GM23338 (cell line): ENCODE measurements around the gene TTC28. TPM values are rescaled to one million over a fixed set of nuclear protein-coding genes. Genes with fewer than 3 reads are reported as not detected.

Source experiments
- ATAC-seq: fragments of 200-7000 bp; cut with Tn5 transposase; 3 replicates; pipeline ENCODE4 v1.9.1; 2020
- DNase-seq: peaks from one replicate; pipeline ENCODE4 v3.0.0-alpha.2; 2015; ENCODE audit warnings: low spot score
- H2AFZ ChIP-seq: fragments of 200-600 bp; sonication (generic); 2 replicates; pipeline ENCODE4 v1.8.0; 2016; ENCODE audit warnings: antibody characterized with exemption, mild to moderate bottlenecking, moderate library complexity
- H3F3A ChIP-seq: fragments of 200-600 bp; sonication (generic); replicated peaks from 2 replicates; pipeline ENCODE4 v1.8.0; 2017; ENCODE audit warnings: antibody characterized with exemption, mixed run types, low read depth
- H3K27ac ChIP-seq: fragments of 200-600 bp; sonication (generic); 2 replicates; pipeline ENCODE4 v1.6.1; 2016; ENCODE audit warnings: low read depth
- H3K27me3 ChIP-seq: fragments of 200-600 bp; sonication (generic); 2 replicates; pipeline ENCODE4 v1.8.0; 2016; ENCODE audit warnings: mild to moderate bottlenecking, mixed run types, moderate library complexity; ENCODE audit not compliant: insufficient read depth
- H3K36me3 ChIP-seq: fragments of 200-600 bp; sonication (generic); 2 replicates; pipeline ENCODE4 v1.8.0; 2016; ENCODE audit warnings: mild to moderate bottlenecking; ENCODE audit not compliant: insufficient read depth
- H3K4me1 ChIP-seq: fragments of 200-600 bp; sonication (generic); 2 replicates; pipeline ENCODE4 v1.8.0; 2016; ENCODE audit warnings: mild to moderate bottlenecking, moderate library complexity; ENCODE audit not compliant: insufficient read depth
- H3K4me2 ChIP-seq: fragments of 200-600 bp; sonication (generic); 2 replicates; pipeline ENCODE4 v1.7.1; 2017; ENCODE audit warnings: mixed run types
- H3K4me3 ChIP-seq: fragments of 200-600 bp; sonication (generic); 2 replicates; pipeline ENCODE4 v1.6.1; 2016; ENCODE audit warnings: mixed run types
- H3K79me2 ChIP-seq: fragments of 200-600 bp; sonication (generic); replicated peaks from 2 replicates; pipeline ENCODE4 v1.8.0; 2017; ENCODE audit warnings: mild to moderate bottlenecking; ENCODE audit not compliant: insufficient read depth
- H3K9me2 ChIP-seq: fragments of 200-600 bp; sonication (generic); 2 replicates; pipeline ENCODE4 v1.8.0; 2017; ENCODE audit not compliant: insufficient read depth
- H4K20me1 ChIP-seq: fragments of 200-600 bp; sonication (generic); replicated peaks from 2 replicates; pipeline ENCODE4 v1.8.0; 2017; ENCODE audit warnings: mild to moderate bottlenecking; ENCODE audit not compliant: insufficient read depth
- H3K27ac Mint-ChIP-seq: 2 replicates; pipeline ENCODE4 v1.8.0; 2020; ENCODE audit warnings: inconsistent platforms, mild to moderate bottlenecking, moderate library complexity, mixed read lengths
- H3K27me3 Mint-ChIP-seq: 3 replicates; pipeline ENCODE4 v1.8.0; 2022; ENCODE audit warnings: low read depth, mild to moderate bottlenecking, moderate library complexity, mixed read lengths, inconsistent platforms; ENCODE audit not compliant: insufficient read depth, poor library complexity
- H3K36me3 Mint-ChIP-seq: 3 replicates; pipeline ENCODE4 v1.8.0; 2021; ENCODE audit warnings: low read depth, mild to moderate bottlenecking, inconsistent platforms, moderate library complexity, mixed read lengths
- H3K4me1 Mint-ChIP-seq: 3 replicates; pipeline ENCODE4 v1.8.0; 2020; ENCODE audit warnings: mild to moderate bottlenecking, inconsistent platforms, mixed read lengths
- H3K4me3 Mint-ChIP-seq: 3 replicates; pipeline ENCODE4 v1.8.0; 2021; ENCODE audit warnings: moderate library complexity, mild to moderate bottlenecking, inconsistent platforms, mixed read lengths
- H3K9me3 Mint-ChIP-seq: 3 replicates; pipeline ENCODE4 v1.8.0; 2020; ENCODE audit warnings: moderate library complexity, mild to moderate bottlenecking, inconsistent platforms, mixed read lengths
- CREB1 ChIP-seq: fragments of 250-450 bp; sonication (Bioruptor Pico); IDR thresholded peaks from 2 replicates; pipeline ENCODE4 v1.5.0; 2020; ENCODE audit warnings: low read depth, mild to moderate bottlenecking, moderate library complexity
- EZH2 ChIP-seq: fragments of 200-600 bp; sonication (generic); IDR thresholded peaks from one replicate; pipeline ENCODE4 v1.8.0; 2017; ENCODE audit warnings: antibody characterized with exemption, mild to moderate bottlenecking, low read depth; ENCODE audit not compliant: unreplicated experiment
- EZH2phosphoT487 ChIP-seq: fragments of 200-600 bp; sonication (generic); IDR thresholded peaks from one replicate; pipeline ENCODE4 v1.8.1; 2018; ENCODE audit warnings: antibody characterized with exemption; ENCODE audit not compliant: unreplicated experiment
- NANOG ChIP-seq: IDR thresholded peaks from 2 replicates; pipeline ENCODE4 v1.6.1; 2016; ENCODE audit warnings: antibody characterized with exemption, borderline replicate concordance
- POLR2AphosphoS5 ChIP-seq: IDR thresholded peaks from 2 replicates; pipeline ENCODE4 v1.6.1; 2016; ENCODE audit warnings: antibody characterized with exemption, low read depth
- STAT1 ChIP-seq: IDR thresholded peaks from one replicate; pipeline ENCODE4 v1.6.1; 2016; ENCODE audit warnings: antibody characterized with exemption; ENCODE audit not compliant: unreplicated experiment
- ZNF114 ChIP-seq: fragments of 250-450 bp; sonication (Bioruptor Pico); IDR thresholded peaks from 2 replicates; pipeline ENCODE4 v1.5.0; 2020; ENCODE audit warnings: mild to moderate bottlenecking, moderate library complexity
- ZNF331 ChIP-seq: fragments of 250-450 bp; sonication (Bioruptor Pico); IDR thresholded peaks from 2 replicates; pipeline ENCODE4 v1.5.0; 2020; ENCODE audit warnings: low read depth, mild to moderate bottlenecking, moderate library complexity
- polyA plus RNA-seq: library from polyadenylated mRNA; unstranded; fragments of >200 nt; fragmentation: Nextera tagmentation; extraction: Ambion mirVana; gene quantifications from 2 replicates; pipeline ENCODE4 v1.2.1, GENCODE V29; 2016
- total RNA-seq: library from RNA; depleted of rRNA; stranded (reverse); fragments of >200 nt; shearing (Covaris generic); gene quantifications from 2 replicates; pipeline ENCODE4 v1.2.3, GENCODE V29; 2014
- TF ChIP-seq, protein P1 (sequence below): IDR thresholded peaks from 2 replicates; pipeline ENCODE4 v1.6.1; 2016; ENCODE audit warnings: antibody characterized with exemption
- TF ChIP-seq, protein P2 (sequence below): IDR thresholded peaks from one replicate; pipeline ENCODE4 v1.6.1; 2018; ENCODE audit warnings: antibody characterized with exemption; ENCODE audit not compliant: unreplicated experiment
- TF ChIP-seq, protein P3 (sequence below), 2 experiments: fragments of 200-600 bp in 1 of 2; sonication (generic) in 1 of 2; conservative IDR thresholded peaks; 2 replicates each; pipeline versions ENCODE4 v1.5.1 to v1.6.1; 2016 to 2017; ENCODE audit warnings: antibody characterized with exemption in 2 of 2, low read depth in 2 of 2, mild to moderate bottlenecking in 2 of 2, moderate library complexity in 1 of 2
- TF ChIP-seq, protein P4 (sequence below): fragments of 250-450 bp; sonication (Bioruptor Pico); IDR thresholded peaks from 2 replicates; pipeline ENCODE4 v1.5.0; 2020; ENCODE audit warnings: mild to moderate bottlenecking, moderate library complexity

Gene TTC28
- total and polyA plus RNA-seq, 2 experiments from 2014 or later: 4.5 to 16.1 TPM

DNA sequence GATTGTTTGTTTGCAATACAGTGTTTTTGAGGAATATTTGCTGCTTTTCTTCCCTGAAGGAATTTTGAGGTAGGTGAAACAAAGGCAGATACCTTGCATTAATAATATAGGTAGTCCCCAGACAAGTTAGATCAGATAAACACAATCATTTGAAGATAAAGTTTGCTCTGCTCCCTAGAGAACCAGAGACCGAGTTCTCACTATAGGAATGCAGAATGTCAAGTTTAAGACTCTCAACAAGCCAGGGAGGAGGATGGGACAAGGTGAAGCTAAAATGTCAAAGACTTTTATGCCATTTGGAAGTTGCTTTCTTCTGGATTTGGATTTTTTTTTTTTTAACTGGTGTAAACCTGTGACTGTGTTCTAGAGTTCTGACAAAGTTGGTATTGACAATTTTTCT is 364.7 kb downstream of the TTC28 start:
- H3K4me1 ChIP-seq: 0 out of 2 replicates have a peak, but pooled peaks cover 3% of the 10 kb centered on the region
- no peaks in the 10 kb centered on the region for H3F3A ChIP-seq
- TF ChIP-seq STAT1 (no peak), ZNF331 (CRISPR knock-in tag) (no peak), CREB1 (CRISPR knock-in tag) (no peak), POLR2AphosphoS5 (no peak), ZNF114 (no peak), EZH2 (no peak), EZH2phosphoT487 (no peak), NANOG (no peak)
- TF ChIP-seq, protein P1, sequence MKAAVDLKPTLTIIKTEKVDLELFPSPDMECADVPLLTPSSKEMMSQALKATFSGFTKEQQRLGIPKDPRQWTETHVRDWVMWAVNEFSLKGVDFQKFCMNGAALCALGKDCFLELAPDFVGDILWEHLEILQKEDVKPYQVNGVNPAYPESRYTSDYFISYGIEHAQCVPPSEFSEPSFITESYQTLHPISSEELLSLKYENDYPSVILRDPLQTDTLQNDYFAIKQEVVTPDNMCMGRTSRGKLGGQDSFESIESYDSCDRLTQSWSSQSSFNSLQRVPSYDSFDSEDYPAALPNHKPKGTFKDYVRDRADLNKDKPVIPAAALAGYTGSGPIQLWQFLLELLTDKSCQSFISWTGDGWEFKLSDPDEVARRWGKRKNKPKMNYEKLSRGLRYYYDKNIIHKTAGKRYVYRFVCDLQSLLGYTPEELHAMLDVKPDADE: no peak
- TF ChIP-seq, protein P2, sequence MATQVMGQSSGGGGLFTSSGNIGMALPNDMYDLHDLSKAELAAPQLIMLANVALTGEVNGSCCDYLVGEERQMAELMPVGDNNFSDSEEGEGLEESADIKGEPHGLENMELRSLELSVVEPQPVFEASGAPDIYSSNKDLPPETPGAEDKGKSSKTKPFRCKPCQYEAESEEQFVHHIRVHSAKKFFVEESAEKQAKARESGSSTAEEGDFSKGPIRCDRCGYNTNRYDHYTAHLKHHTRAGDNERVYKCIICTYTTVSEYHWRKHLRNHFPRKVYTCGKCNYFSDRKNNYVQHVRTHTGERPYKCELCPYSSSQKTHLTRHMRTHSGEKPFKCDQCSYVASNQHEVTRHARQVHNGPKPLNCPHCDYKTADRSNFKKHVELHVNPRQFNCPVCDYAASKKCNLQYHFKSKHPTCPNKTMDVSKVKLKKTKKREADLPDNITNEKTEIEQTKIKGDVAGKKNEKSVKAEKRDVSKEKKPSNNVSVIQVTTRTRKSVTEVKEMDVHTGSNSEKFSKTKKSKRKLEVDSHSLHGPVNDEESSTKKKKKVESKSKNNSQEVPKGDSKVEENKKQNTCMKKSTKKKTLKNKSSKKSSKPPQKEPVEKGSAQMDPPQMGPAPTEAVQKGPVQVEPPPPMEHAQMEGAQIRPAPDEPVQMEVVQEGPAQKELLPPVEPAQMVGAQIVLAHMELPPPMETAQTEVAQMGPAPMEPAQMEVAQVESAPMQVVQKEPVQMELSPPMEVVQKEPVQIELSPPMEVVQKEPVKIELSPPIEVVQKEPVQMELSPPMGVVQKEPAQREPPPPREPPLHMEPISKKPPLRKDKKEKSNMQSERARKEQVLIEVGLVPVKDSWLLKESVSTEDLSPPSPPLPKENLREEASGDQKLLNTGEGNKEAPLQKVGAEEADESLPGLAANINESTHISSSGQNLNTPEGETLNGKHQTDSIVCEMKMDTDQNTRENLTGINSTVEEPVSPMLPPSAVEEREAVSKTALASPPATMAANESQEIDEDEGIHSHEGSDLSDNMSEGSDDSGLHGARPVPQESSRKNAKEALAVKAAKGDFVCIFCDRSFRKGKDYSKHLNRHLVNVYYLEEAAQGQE: no peak
- TF ChIP-seq, protein P3, sequence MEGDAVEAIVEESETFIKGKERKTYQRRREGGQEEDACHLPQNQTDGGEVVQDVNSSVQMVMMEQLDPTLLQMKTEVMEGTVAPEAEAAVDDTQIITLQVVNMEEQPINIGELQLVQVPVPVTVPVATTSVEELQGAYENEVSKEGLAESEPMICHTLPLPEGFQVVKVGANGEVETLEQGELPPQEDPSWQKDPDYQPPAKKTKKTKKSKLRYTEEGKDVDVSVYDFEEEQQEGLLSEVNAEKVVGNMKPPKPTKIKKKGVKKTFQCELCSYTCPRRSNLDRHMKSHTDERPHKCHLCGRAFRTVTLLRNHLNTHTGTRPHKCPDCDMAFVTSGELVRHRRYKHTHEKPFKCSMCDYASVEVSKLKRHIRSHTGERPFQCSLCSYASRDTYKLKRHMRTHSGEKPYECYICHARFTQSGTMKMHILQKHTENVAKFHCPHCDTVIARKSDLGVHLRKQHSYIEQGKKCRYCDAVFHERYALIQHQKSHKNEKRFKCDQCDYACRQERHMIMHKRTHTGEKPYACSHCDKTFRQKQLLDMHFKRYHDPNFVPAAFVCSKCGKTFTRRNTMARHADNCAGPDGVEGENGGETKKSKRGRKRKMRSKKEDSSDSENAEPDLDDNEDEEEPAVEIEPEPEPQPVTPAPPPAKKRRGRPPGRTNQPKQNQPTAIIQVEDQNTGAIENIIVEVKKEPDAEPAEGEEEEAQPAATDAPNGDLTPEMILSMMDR (conservative IDR thresholded peaks at IDR 0.05; ENCODE audit: low read depth in 2 of 2): no peak
- TF ChIP-seq, protein P4, sequence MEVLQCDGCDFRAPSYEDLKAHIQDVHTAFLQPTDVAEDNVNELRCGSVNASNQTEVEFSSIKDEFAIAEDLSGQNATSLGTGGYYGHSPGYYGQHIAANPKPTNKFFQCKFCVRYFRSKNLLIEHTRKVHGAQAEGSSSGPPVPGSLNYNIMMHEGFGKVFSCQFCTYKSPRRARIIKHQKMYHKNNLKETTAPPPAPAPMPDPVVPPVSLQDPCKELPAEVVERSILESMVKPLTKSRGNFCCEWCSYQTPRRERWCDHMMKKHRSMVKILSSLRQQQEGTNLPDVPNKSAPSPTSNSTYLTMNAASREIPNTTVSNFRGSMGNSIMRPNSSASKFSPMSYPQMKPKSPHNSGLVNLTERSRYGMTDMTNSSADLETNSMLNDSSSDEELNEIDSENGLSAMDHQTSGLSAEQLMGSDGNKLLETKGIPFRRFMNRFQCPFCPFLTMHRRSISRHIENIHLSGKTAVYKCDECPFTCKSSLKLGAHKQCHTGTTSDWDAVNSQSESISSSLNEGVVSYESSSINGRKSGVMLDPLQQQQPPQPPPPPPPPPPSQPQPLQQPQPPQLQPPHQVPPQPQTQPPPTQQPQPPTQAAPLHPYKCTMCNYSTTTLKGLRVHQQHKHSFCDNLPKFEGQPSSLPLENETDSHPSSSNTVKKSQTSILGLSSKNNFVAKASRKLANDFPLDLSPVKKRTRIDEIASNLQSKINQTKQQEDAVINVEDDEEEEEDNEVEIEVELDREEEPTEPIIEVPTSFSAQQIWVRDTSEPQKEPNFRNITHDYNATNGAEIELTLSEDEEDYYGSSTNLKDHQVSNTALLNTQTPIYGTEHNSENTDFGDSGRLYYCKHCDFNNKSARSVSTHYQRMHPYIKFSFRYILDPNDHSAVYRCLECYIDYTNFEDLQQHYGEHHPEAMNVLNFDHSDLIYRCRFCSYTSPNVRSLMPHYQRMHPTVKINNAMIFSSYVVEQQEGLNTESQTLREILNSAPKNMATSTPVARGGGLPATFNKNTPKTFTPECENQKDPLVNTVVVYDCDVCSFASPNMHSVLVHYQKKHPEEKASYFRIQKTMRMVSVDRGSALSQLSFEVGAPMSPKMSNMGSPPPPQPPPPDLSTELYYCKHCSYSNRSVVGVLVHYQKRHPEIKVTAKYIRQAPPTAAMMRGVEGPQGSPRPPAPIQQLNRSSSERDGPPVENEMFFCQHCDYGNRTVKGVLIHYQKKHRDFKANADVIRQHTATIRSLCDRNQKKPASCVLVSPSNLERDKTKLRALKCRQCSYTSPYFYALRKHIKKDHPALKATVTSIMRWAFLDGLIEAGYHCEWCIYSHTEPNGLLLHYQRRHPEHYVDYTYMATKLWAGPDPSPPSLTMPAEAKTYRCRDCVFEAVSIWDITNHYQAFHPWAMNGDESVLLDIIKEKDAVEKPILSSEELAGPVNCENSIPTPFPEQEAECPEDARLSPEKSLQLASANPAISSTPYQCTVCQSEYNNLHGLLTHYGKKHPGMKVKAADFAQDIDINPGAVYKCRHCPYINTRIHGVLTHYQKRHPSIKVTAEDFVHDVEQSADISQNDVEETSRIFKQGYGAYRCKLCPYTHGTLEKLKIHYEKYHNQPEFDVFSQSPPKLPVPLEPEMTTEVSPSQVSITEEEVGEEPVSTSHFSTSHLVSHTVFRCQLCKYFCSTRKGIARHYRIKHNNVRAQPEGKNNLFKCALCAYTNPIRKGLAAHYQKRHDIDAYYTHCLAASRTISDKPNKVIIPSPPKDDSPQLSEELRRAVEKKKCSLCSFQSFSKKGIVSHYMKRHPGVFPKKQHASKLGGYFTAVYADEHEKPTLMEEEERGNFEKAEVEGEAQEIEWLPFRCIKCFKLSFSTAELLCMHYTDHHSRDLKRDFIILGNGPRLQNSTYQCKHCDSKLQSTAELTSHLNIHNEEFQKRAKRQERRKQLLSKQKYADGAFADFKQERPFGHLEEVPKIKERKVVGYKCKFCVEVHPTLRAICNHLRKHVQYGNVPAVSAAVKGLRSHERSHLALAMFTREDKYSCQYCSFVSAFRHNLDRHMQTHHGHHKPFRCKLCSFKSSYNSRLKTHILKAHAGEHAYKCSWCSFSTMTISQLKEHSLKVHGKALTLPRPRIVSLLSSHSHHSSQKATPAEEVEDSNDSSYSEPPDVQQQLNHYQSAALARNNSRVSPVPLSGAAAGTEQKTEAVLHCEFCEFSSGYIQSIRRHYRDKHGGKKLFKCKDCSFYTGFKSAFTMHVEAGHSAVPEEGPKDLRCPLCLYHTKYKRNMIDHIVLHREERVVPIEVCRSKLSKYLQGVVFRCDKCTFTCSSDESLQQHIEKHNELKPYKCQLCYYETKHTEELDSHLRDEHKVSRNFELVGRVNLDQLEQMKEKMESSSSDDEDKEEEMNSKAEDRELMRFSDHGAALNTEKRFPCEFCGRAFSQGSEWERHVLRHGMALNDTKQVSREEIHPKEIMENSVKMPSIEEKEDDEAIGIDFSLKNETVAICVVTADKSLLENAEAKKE (CRISPR knock-in tag): no peak
- Mint-ChIP-seq H3K4me1 (no peaks in the 10 kb centered on the region; the same call in 2 of the 3 replicates), H3K9me3 (peaks cover 11% of the 10 kb centered on the region), H3K27ac (no peak overlapping the region), H3K36me3 (peaks cover 12% of the 10 kb centered on the region; the same call in 2 of the 3 replicates), H3K4me3 (no peak overlapping the region), H3K27me3 (no peaks in the 10 kb centered on the region)
- DNase-seq (no peak), ATAC-seq (no peak)
- no peak overlapping the region for H2AFZ ChIP-seq
- no peak overlapping the region for H3K4me2 ChIP-seq
- peaks cover 5% of the 10 kb centered on the region; the same call in 1 of the 2 replicates for H3K9me2 ChIP-seq
- H3K36me3 ChIP-seq: no peaks in the 10 kb centered on the region
- no peaks in the 10 kb centered on the region for H3K27me3 ChIP-seq
- H3K27ac ChIP-seq: no peak overlapping the region
- H3K4me3 ChIP-seq: no peak overlapping the region
- peaks cover 5% of the 10 kb centered on the region for H4K20me1 ChIP-seq
- H3K79me2 ChIP-seq: no peaks in the 10 kb centered on the region
